Ishikawa (cell line): ENCODE data around the gene CAMTA1.

Experiments
- CEBPB ChIP-seq: IDR thresholded peaks from 2 replicates; pipeline ENCODE4 v1.6.1; 2012
- CREB1 ChIP-seq: IDR thresholded peaks from 2 replicates; pipeline ENCODE4 v1.6.1; 2012; ENCODE audit warnings: low read depth
- EGR1 ChIP-seq: IDR thresholded peaks from 2 replicates; pipeline ENCODE4 v1.6.1; 2012
- EP300 ChIP-seq: IDR thresholded peaks from 2 replicates; pipeline ENCODE4 v1.6.1; 2012; ENCODE audit warnings: borderline replicate concordance
- FOXM1 ChIP-seq: IDR thresholded peaks from 2 replicates; pipeline ENCODE4 v1.6.1; 2012; ENCODE audit warnings: low read depth, borderline replicate concordance
- MAX ChIP-seq: IDR thresholded peaks from 2 replicates; pipeline ENCODE4 v1.6.1; 2012
- NFIC ChIP-seq: IDR thresholded peaks from 2 replicates; pipeline ENCODE4 v1.6.1; 2012
- RAD21 ChIP-seq: IDR thresholded peaks from 2 replicates; pipeline ENCODE4 v1.6.1; 2012; ENCODE audit warnings: low read depth
- TAF1 ChIP-seq: IDR thresholded peaks from 2 replicates; pipeline ENCODE4 v1.6.1; 2012; ENCODE audit warnings: low read depth, mild to moderate bottlenecking
- ZBTB7A ChIP-seq: IDR thresholded peaks from 2 replicates; pipeline ENCODE4 v1.6.1; 2012; ENCODE audit warnings: low read depth

- TF ChIP-seq FOXM1: no peak
- no peak for TF ChIP-seq ZBTB7A
- TF ChIP-seq EP300: no peak
- TF ChIP-seq NFIC: no peak
- TF ChIP-seq CREB1: no peak
- TF ChIP-seq EGR1: no peak
- no peak for TF ChIP-seq TAF1
- no peak for TF ChIP-seq CEBPB
- TF ChIP-seq MAX: no peak
- no peak for TF ChIP-seq RAD21
These were observed 821.8 kb downstream of the CAMTA1 start for GRCh38 chr1:7607097-7607496.
